SK-N-SH treated with all-trans-retinoic acid at 6 μM for 48 hours (cell line): ENCODE measurements around the gene SPOCK1.

Source experiments
- ATAC-seq: fragments of 200-7000 bp; cut with Tn5 transposase; 3 replicates; pipeline ENCODE4 v1.9.1; 2020; ENCODE audit warnings: mild to moderate bottlenecking, moderate library complexity
- ARNTL ChIP-seq: fragments of 450-650 bp; formaldehyde crosslinking; IDR thresholded peaks from 2 replicates; pipeline ENCODE4 v1.5.0; 2020; ENCODE audit warnings: low read depth, mild to moderate bottlenecking, moderate library complexity, borderline replicate concordance
- BACH2 ChIP-seq: fragments of 250-450 bp; sonication (Bioruptor Pico); IDR thresholded peaks from 2 replicates; pipeline ENCODE4 v1.9.0; 2021; ENCODE audit warnings: mild to moderate bottlenecking, borderline replicate concordance
- CSDC2 ChIP-seq: fragments of 250-450 bp; sonication (Bioruptor Pico); IDR thresholded peaks from 2 replicates; pipeline ENCODE4 v1.5.0; 2020; ENCODE audit warnings: mild to moderate bottlenecking, moderate library complexity
- ESRRG ChIP-seq: fragments of 250-450 bp; sonication (Bioruptor Pico); IDR thresholded peaks from 2 replicates; pipeline ENCODE4 v1.6.1; 2021; ENCODE audit warnings: mild to moderate bottlenecking
- GLIS3 ChIP-seq: fragments of 250-450 bp; sonication (Bioruptor Pico); IDR thresholded peaks from 2 replicates; pipeline ENCODE4 v1.5.0; 2020; ENCODE audit warnings: mild to moderate bottlenecking, moderate library complexity
- ISL1 ChIP-seq: fragments of 250-450 bp; sonication (Bioruptor Pico); IDR thresholded peaks from 2 replicates; pipeline ENCODE4 v2.1.2; 2022; ENCODE audit warnings: mild to moderate bottlenecking, moderate library complexity
- OSR1 ChIP-seq: fragments of 250-450 bp; sonication (Bioruptor Pico); IDR thresholded peaks from 2 replicates; pipeline ENCODE4 v1.8.0; 2022; ENCODE audit warnings: moderate library complexity, mild to moderate bottlenecking, inconsistent platforms
- PPARA ChIP-seq: fragments of 250-450 bp; sonication (Bioruptor Pico); IDR thresholded peaks from 2 replicates; pipeline ENCODE4 v1.5.0; 2020; ENCODE audit warnings: mild to moderate bottlenecking, borderline replicate concordance
- RARB ChIP-seq: fragments of 250-450 bp; sonication (Bioruptor Pico); IDR thresholded peaks from 2 replicates; pipeline ENCODE4 v1.8.0; 2021; ENCODE audit warnings: mild to moderate bottlenecking, moderate library complexity
- SNAI2 ChIP-seq: fragments of 250-450 bp; sonication (Bioruptor Pico); IDR thresholded peaks from 2 replicates; pipeline ENCODE4 v1.5.0; 2020; ENCODE audit warnings: mild to moderate bottlenecking, moderate library complexity
- TCF4 ChIP-seq: fragments of 250-450 bp; sonication (Bioruptor Pico); IDR thresholded peaks from 2 replicates; pipeline ENCODE4 v1.8.0; 2021; ENCODE audit warnings: mild to moderate bottlenecking, moderate library complexity, borderline replicate concordance
- ZC3H10 ChIP-seq: fragments of 250-450 bp; sonication (Bioruptor Pico); IDR thresholded peaks from 2 replicates; pipeline ENCODE4 v1.5.1; 2021; ENCODE audit warnings: mild to moderate bottlenecking, moderate library complexity
- ZFP3 ChIP-seq: fragments of 250-450 bp; sonication (Bioruptor Pico); IDR thresholded peaks from 2 replicates; pipeline ENCODE4 v1.5.0; 2020; ENCODE audit warnings: mild to moderate bottlenecking, moderate library complexity
- ZFP30 ChIP-seq: fragments of 450-650 bp; formaldehyde crosslinking; IDR thresholded peaks from 2 replicates; pipeline ENCODE4 v1.5.0; 2022; ENCODE audit warnings: mild to moderate bottlenecking, moderate library complexity
- ZNF565 ChIP-seq: fragments of 450-650 bp; formaldehyde crosslinking; conservative IDR thresholded peaks from 2 replicates; pipeline ENCODE4 v1.5.0; 2020; ENCODE audit warnings: low read depth, mild to moderate bottlenecking, moderate library complexity
- ZNF8 ChIP-seq: fragments of 450-650 bp; formaldehyde crosslinking; IDR thresholded peaks from 2 replicates; pipeline ENCODE4 v1.5.0; 2020; ENCODE audit warnings: mild to moderate bottlenecking, moderate library complexity
- TF ChIP-seq, protein P1 (sequence below): fragments of 250-450 bp; sonication (Bioruptor Pico); IDR thresholded peaks from 2 replicates; pipeline ENCODE4 v1.8.0; 2021; ENCODE audit warnings: low read depth, mild to moderate bottlenecking, moderate library complexity, borderline replicate concordance
- TF ChIP-seq, protein P2 (sequence below): fragments of 250-450 bp; sonication (Bioruptor Pico); IDR thresholded peaks from 2 replicates; pipeline ENCODE4 v1.5.1; 2021; ENCODE audit warnings: mild to moderate bottlenecking, moderate library complexity
- TF ChIP-seq, protein P3 (sequence below): fragments of 250-450 bp; sonication (Bioruptor Pico); IDR thresholded peaks from 2 replicates; pipeline ENCODE4 v1.8.0; 2020; ENCODE audit warnings: mild to moderate bottlenecking, moderate library complexity, borderline replicate concordance
- TF ChIP-seq, protein P4 (sequence below): fragments of 250-450 bp; sonication (Bioruptor Pico); IDR thresholded peaks from 2 replicates; pipeline ENCODE4 v1.5.1; 2020; ENCODE audit warnings: low read depth, mild to moderate bottlenecking, moderate library complexity
- TF ChIP-seq, protein P5 (sequence below): fragments of 250-450 bp; sonication (Bioruptor Pico); IDR thresholded peaks from 2 replicates; pipeline ENCODE4 v1.5.0; 2020; ENCODE audit warnings: mild to moderate bottlenecking, moderate library complexity

Gene SPOCK1

DNA sequence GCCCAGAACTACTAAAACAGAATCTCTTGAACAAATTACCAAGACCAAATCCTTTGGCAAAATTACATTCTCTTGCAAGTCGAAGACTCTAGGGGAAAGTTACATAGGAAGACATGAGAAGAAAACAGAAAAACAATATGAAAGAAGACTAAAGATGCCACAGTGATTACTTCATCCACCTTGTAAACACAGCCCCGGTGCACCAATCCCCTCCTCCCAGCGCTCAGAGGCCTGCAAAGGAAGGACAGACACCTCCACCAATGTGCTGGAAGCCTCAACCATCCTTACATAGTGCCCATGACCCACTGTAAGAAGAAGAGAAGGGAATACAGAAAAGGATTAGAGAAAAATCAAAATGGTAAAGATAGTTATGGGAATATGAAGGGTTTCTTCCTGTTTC lies 218.5 kb downstream of the SPOCK1 start (continued):
- TF ChIP-seq, protein P1, sequence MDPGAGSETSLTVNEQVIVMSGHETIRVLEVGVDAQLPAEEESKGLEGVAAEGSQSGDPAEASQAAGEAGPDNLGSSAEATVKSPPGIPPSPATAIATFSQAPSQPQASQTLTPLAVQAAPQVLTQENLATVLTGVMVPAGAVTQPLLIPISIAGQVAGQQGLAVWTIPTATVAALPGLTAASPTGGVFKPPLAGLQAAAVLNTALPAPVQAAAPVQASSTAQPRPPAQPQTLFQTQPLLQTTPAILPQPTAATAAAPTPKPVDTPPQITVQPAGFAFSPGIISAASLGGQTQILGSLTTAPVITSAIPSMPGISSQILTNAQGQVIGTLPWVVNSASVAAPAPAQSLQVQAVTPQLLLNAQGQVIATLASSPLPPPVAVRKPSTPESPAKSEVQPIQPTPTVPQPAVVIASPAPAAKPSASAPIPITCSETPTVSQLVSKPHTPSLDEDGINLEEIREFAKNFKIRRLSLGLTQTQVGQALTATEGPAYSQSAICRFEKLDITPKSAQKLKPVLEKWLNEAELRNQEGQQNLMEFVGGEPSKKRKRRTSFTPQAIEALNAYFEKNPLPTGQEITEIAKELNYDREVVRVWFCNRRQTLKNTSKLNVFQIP, result no peak
- TF ChIP-seq BACH2 (CRISPR knock-in tag) (no peak), ESRRG (CRISPR knock-in tag) (no peak)
- TF ChIP-seq, protein P2, sequence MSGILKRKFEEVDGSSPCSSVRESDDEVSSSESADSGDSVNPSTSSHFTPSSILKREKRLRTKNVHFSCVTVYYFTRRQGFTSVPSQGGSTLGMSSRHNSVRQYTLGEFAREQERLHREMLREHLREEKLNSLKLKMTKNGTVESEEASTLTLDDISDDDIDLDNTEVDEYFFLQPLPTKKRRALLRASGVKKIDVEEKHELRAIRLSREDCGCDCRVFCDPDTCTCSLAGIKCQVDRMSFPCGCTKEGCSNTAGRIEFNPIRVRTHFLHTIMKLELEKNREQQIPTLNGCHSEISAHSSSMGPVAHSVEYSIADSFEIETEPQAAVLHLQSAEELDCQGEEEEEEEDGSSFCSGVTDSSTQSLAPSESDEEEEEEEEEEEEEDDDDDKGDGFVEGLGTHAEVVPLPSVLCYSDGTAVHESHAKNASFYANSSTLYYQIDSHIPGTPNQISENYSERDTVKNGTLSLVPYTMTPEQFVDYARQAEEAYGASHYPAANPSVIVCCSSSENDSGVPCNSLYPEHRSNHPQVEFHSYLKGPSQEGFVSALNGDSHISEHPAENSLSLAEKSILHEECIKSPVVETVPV, result no peak

DNA sequence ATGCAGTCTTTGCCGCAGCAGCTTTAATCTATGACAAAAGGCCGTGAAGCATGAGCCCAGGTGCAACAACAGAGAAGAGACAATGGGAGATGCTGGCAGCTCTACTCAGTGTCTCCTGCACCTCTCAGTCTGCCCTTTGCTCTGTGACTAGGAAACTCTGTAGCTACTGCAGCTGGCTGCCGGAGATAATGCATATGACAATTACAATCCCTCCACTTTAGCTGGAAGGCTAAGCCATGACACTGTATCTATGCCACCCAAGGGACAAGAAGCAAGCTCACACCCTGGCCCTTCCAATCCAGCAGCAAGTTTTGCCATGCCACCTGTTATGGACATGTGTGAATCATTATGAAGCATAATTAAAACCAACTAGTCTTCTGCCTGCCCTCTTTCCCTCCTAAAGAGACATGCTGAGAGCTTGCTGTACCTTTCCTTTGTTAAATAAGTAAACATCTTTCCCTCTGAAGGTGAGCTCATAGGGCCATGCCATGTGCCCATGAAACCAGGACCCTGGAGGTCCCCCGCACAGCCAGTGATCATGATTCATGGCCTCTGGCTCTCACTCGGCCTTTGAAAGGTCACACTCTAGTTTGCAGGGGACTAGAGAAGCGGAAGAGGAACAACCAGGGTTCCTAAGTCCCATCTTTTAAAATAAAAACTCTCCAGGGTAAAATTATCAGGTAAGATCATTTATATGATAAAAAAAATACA lies 219.4 kb downstream of the SPOCK1 start:
- no peak for TF ChIP-seq RARB (CRISPR knock-in tag)
- TF ChIP-seq GLIS3 (CRISPR knock-in tag), result no peak
- no peak for TF ChIP-seq PPARA (CRISPR knock-in tag)
- no peak for TF ChIP-seq TCF4
- TF ChIP-seq SNAI2 (CRISPR knock-in tag), result no peak
- TF ChIP-seq OSR1 (CRISPR knock-in tag), result no peak
- TF ChIP-seq, protein P2, result no peak
- TF ChIP-seq, protein P3, sequence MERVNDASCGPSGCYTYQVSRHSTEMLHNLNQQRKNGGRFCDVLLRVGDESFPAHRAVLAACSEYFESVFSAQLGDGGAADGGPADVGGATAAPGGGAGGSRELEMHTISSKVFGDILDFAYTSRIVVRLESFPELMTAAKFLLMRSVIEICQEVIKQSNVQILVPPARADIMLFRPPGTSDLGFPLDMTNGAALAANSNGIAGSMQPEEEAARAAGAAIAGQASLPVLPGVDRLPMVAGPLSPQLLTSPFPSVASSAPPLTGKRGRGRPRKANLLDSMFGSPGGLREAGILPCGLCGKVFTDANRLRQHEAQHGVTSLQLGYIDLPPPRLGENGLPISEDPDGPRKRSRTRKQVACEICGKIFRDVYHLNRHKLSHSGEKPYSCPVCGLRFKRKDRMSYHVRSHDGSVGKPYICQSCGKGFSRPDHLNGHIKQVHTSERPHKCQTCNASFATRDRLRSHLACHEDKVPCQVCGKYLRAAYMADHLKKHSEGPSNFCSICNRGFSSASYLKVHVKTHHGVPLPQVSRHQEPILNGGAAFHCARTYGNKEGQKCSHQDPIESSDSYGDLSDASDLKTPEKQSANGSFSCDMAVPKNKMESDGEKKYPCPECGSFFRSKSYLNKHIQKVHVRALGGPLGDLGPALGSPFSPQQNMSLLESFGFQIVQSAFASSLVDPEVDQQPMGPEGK (CRISPR knock-in tag), result no peak
- TF ChIP-seq, protein P4, sequence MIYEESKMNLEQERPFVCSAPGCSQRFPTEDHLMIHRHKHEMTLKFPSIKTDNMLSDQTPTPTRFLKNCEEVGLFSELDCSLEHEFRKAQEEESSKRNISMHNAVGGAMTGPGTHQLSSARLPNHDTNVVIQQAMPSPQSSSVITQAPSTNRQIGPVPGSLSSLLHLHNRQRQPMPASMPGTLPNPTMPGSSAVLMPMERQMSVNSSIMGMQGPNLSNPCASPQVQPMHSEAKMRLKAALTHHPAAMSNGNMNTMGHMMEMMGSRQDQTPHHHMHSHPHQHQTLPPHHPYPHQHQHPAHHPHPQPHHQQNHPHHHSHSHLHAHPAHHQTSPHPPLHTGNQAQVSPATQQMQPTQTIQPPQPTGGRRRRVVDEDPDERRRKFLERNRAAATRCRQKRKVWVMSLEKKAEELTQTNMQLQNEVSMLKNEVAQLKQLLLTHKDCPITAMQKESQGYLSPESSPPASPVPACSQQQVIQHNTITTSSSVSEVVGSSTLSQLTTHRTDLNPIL (CRISPR knock-in tag), result no peak
- TF ChIP-seq ARNTL (CRISPR knock-in tag), result no peak
- no peak for TF ChIP-seq ZNF8 (CRISPR knock-in tag)
- no peak for TF ChIP-seq CSDC2 (CRISPR knock-in tag)
- TF ChIP-seq ESRRG (CRISPR knock-in tag), result no peak
- TF ChIP-seq ISL1 (CRISPR knock-in tag), result no peak
- no peak for TF ChIP-seq ZFP3
- TF ChIP-seq, all 23 proteins: peak for 0
- no peak for ATAC-seq

DNA sequence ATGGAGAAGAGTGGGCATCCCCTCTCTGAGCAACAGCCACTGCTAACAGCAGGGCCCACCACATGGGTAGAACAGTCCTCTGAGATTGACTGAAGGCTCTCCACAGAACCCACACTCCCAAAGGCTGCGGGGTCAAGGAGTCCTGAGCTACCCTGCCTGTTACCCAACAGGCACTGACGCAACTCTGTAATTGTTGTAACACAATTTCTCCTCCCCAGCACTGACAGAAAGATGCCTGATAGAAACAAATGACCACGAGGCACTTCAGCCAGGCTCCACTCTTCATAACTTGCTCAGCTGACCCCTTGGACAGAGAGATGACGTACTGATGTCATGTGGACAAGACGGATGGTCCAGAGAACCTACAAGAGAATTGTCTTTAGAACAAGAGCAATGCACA lies 220.7 kb downstream of the SPOCK1 start:
- TF ChIP-seq ZFP30 (CRISPR knock-in tag) (no peak), GLIS3 (CRISPR knock-in tag) (no peak), ZNF8 (CRISPR knock-in tag) (no peak), ZC3H10 (CRISPR knock-in tag) (no peak), ARNTL (CRISPR knock-in tag) (no peak), ISL1 (CRISPR knock-in tag) (no peak), OSR1 (CRISPR knock-in tag) (no peak), TCF4 (no peak), SNAI2 (CRISPR knock-in tag) (no peak), ZFP3 (no peak), BACH2 (CRISPR knock-in tag) (no peak), PPARA (CRISPR knock-in tag) (no peak), ZNF565 (no peak), CSDC2 (CRISPR knock-in tag) (no peak)
- TF ChIP-seq, protein P5, sequence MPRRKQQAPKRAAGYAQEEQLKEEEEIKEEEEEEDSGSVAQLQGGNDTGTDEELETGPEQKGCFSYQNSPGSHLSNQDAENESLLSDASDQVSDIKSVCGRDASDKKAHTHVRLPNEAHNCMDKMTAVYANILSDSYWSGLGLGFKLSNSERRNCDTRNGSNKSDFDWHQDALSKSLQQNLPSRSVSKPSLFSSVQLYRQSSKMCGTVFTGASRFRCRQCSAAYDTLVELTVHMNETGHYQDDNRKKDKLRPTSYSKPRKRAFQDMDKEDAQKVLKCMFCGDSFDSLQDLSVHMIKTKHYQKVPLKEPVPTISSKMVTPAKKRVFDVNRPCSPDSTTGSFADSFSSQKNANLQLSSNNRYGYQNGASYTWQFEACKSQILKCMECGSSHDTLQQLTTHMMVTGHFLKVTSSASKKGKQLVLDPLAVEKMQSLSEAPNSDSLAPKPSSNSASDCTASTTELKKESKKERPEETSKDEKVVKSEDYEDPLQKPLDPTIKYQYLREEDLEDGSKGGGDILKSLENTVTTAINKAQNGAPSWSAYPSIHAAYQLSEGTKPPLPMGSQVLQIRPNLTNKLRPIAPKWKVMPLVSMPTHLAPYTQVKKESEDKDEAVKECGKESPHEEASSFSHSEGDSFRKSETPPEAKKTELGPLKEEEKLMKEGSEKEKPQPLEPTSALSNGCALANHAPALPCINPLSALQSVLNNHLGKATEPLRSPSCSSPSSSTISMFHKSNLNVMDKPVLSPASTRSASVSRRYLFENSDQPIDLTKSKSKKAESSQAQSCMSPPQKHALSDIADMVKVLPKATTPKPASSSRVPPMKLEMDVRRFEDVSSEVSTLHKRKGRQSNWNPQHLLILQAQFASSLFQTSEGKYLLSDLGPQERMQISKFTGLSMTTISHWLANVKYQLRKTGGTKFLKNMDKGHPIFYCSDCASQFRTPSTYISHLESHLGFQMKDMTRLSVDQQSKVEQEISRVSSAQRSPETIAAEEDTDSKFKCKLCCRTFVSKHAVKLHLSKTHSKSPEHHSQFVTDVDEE, result no peak
- TF ChIP-seq, protein P3 (CRISPR knock-in tag), result no peak
- ATAC-seq, result no peak
